ENCODE results near the gene RABEPK. TPM values are rescaled to one million over a fixed set of nuclear protein-coding genes. Genes with fewer than 3 reads are reported as not detected.

RABEPK gene
- total RNA-seq, 1 experiment from 2014 or later: 21.8 TPM

GRCh38 chr9:125204477-125204876 lies 4.1 kb downstream of the RABEPK start:
- Histone ChIP-seq H4K20me1 (ENCODE audit: control insufficient read depth, insufficient read depth, insufficient read length) (no peaks in the 10 kb centered on the region), H3K4me2 (ENCODE audit: insufficient read depth, insufficient read length, low read length) (no peak overlapping the region), H3K18ac (ENCODE audit: insufficient read length, low read depth, low read length) (no peak overlapping the region), H3T11ph (ENCODE audit: low read length) (no peak overlapping the region), H3K9me3 (ENCODE audit: control insufficient read depth, low read depth, low read length) (no peaks in the 10 kb centered on the region), H2BK15ac (ENCODE audit: low read depth, low read length) (no peak overlapping the region), H3K79me2 (ENCODE audit: insufficient read depth, low read length) (no peaks in the 10 kb centered on the region), H4K91ac (ENCODE audit: insufficient read length, low read depth, low read length) (no peak overlapping the region), H3K27ac (ENCODE audit: insufficient read length, low read depth, low read length) (no peak overlapping the region), H4K5ac (ENCODE audit: insufficient read length, low read depth, low read length) (no peak overlapping the region), H2AK5ac (ENCODE audit: insufficient read length, low read length) (no peak overlapping the region), H3K23ac (ENCODE audit: insufficient read length, low read depth, low read length) (no peak overlapping the region), H2BK12ac (ENCODE audit: insufficient read length, low read depth, low read length) (no peak overlapping the region), H2BK5ac (ENCODE audit: insufficient read length, low read length) (no peak overlapping the region), H2BK120ac (ENCODE audit: low read depth, low read length, poor library complexity, severe bottlenecking) (no peak overlapping the region), H3K4me1 (ENCODE audit: insufficient read depth, low read length) (no peaks in the 10 kb centered on the region), H2BK20ac (ENCODE audit: low read depth, low read length, poor library complexity, severe bottlenecking) (no peak overlapping the region), H3K56ac (ENCODE audit: insufficient read length, low read depth, low read length) (no peak overlapping the region), H3K9ac (ENCODE audit: extremely low read depth, insufficient read length, low read length) (no peak overlapping the region), H4K8ac (replicated peaks; ENCODE audit: insufficient read length, low read depth, low read length) (no peak overlapping the region), H2AFZ (ENCODE audit: low read length) (no peak overlapping the region), H3K4ac (ENCODE audit: low read depth, low read length) (no peak overlapping the region), H3K23me2 (ENCODE audit: insufficient read length, low read depth, low read length, poor library complexity, severe bottlenecking) (peaks cover 5% of the 10 kb centered on the region), H3K79me1 (ENCODE audit: insufficient read depth, low read depth, low read length, poor library complexity, severe bottlenecking) (no peaks in the 10 kb centered on the region), H3K27me3 (ENCODE audit: insufficient read depth, low read length) (no peaks in the 10 kb centered on the region), H3K14ac (ENCODE audit: insufficient read depth, low read length) (no peak overlapping the region)
- H3K27ac Mint-ChIP-seq: peak overlapping the region in 1 of 3 experiments; percentile 46; a peak in 2 of 7 replicates
- no peak for TF ChIP-seq CTCF (conservative IDR thresholded peaks at IDR 0.05)
- WGBS (ENCODE audit: extremely low coverage, insufficient read length, low lambda C conversion rate): no CpG with 5 or more reads among the region's 3 CpGs
- peaks cover 15 to 52% (median 43%) of the 10 kb centered on the region in 3 experiments; a peak in 6 of 7 replicates for H3K36me3 Mint-ChIP-seq (ENCODE audit: insufficient read depth in 1 of 3, low read depth in 3 of 3)
- H3K27me3 Mint-ChIP-seq (ENCODE audit: low read depth): no peaks in the 10 kb centered on the region
- peaks cover 7 to 9% of the 10 kb centered on the region in 2 experiments for H3K4me1 Mint-ChIP-seq
- no peak for DNase-seq
- no peak overlapping the region for H3K4me3 Mint-ChIP-seq
- no peaks in the 10 kb centered on the region for H3K9me3 Mint-ChIP-seq

Measured in H9 (cell line).